Fibroblast of villous mesenchyme (primary cell): Measurements from ENCODE around the gene WDR11. TPM values are rescaled to one million over a fixed set of nuclear protein-coding genes. Genes with fewer than 3 reads are reported as not detected.
A peak's percentile ranks its signal among the peaks of the same experiment; 100 is the strongest.

Source experiments
- DNase-seq: peaks from one replicate; pipeline ENCODE4 v3.0.0-alpha.2; 2010; ENCODE audit warnings: low read depth
- H3K4me3 ChIP-seq: 2 replicates; pipeline ENCODE4 v1.5.1; 2011; ENCODE audit warnings: low read depth, mild to moderate bottlenecking, low read length
- CTCF ChIP-seq: IDR thresholded peaks from 2 replicates; pipeline ENCODE4 v1.5.1; 2012; ENCODE audit warnings: low read depth, mild to moderate bottlenecking, low read length; ENCODE audit not compliant: insufficient read depth
- total RNA-seq: library from RNA; depleted of rRNA; stranded (reverse); fragments of >200 nt; gene quantifications from 2 replicates; pipeline ENCODE4 v1.2.3, GENCODE V29; 2012

Gene WDR11
- total RNA-seq, 1 donor = 85.9 TPM

GRCh38 chr10:120810298-120810697 lies 40.9 kb upstream of the WDR11 start:
- H3K4me3 ChIP-seq = no peak overlapping the region
- no peak for DNase-seq
- no peak for TF ChIP-seq CTCF

- no peak for DNase-seq
- TF ChIP-seq CTCF = no peak
- no peak overlapping the region for H3K4me3 ChIP-seq
Measured at GRCh38 chr10:120813085-120813484, 38.1 kb upstream of the WDR11 start.

GRCh38 chr10:120818301-120818700 lies 32.9 kb upstream of the WDR11 start:
- DNase-seq = no peak
- H3K4me3 ChIP-seq = no peak overlapping the region
- TF ChIP-seq CTCF = no peak

- no peak for TF ChIP-seq CTCF
- H3K4me3 ChIP-seq = no peak overlapping the region
- no peak for DNase-seq
Measured at GRCh38 chr10:120819366-120819765, 31.8 kb upstream of the WDR11 start.

GRCh38 chr10:120823266-120823665 lies 27.9 kb upstream of the WDR11 start:
- no peak overlapping the region for H3K4me3 ChIP-seq
- no peak for TF ChIP-seq CTCF
- no peak for DNase-seq

- TF ChIP-seq CTCF = peak; percentile 64
- no peak overlapping the region for H3K4me3 ChIP-seq
- DNase-seq = peak; percentile 12
Measured at GRCh38 chr10:120824881-120825309, 26.3 kb upstream of the WDR11 start.
